Spleen (tissue), 11 donors: ENCODE results near the gene ANKRD50. TPM values are rescaled to one million over a fixed set of nuclear protein-coding genes. Genes with fewer than 3 reads are reported as not detected.

Experiments used
- DNase-seq: peaks from one replicate; pipeline ENCODE4 v3.0.0-alpha.2; 2020
- H3K27ac ChIP-seq, 8 donors: fragments of 200-600 bp; sonication (generic) in 7 of 8; 1 replicate in 4 of 8; 2 replicates in 4 of 8; pipeline versions ENCODE4 v1.5.0 to v1.8.0; 2016 to 2021; ENCODE audit warnings: inconsistent platforms in 4 of 8, mild to moderate bottlenecking in 4 of 8, moderate library complexity in 1 of 8
- H3K27me3 ChIP-seq, 7 donors: fragments of 200-600 bp; sonication (generic) in 6 of 7; replicated peaks in 1 of 7; 1 replicate in 4 of 7; 2 replicates in 3 of 7; pipeline versions ENCODE4 v1.5.0 to v1.8.0; 2016 to 2021; ENCODE audit warnings: inconsistent platforms in 3 of 7, mild to moderate bottlenecking in 1 of 7
- H3K36me3 ChIP-seq, 6 donors: fragments of 200-600 bp; sonication (generic) in 5 of 6; 1 replicate in 4 of 6; 2 replicates in 2 of 6; pipeline versions ENCODE4 v1.5.0 to v1.8.0; 2016 to 2021; ENCODE audit warnings: inconsistent platforms in 2 of 6
- H3K4me1 ChIP-seq, 6 donors: fragments of 200-600 bp; sonication (generic) in 5 of 6; 1 replicate in 3 of 6; 2 replicates in 3 of 6; pipeline versions ENCODE4 v1.5.0 to v1.8.0; 2016 to 2021; ENCODE audit warnings: inconsistent platforms in 3 of 6
- H3K4me3 ChIP-seq, 8 donors: fragments of 200-600 bp; sonication (generic) in 7 of 8; 1 replicate in 4 of 8; 2 replicates in 4 of 8; pipeline versions ENCODE4 v1.5.0 to v1.8.0; 2016 to 2021; ENCODE audit warnings: inconsistent platforms in 4 of 8, mild to moderate bottlenecking in 4 of 8, moderate library complexity in 2 of 8
- H3K9me3 ChIP-seq, 8 donors: fragments of 200-600 bp; sonication (generic) in 7 of 8; 1 replicate in 4 of 8; 2 replicates in 4 of 8; pipeline versions ENCODE4 v1.5.0 to v1.8.0; 2016 to 2021; ENCODE audit warnings: inconsistent platforms in 4 of 8
- POLR2A ChIP-seq, 3 donors: fragments of 450-650 bp; IDR thresholded peaks; one replicate each; pipeline ENCODE4 v1.5.1; 2017; ENCODE audit warnings: antibody characterized with exemption in 3 of 3, mild to moderate bottlenecking in 1 of 3
- POLR2AphosphoS5 ChIP-seq, 3 donors: sonication (generic); formaldehyde crosslinking; IDR thresholded peaks; one replicate each; pipeline ENCODE4 v1.5.1; 2017; ENCODE audit warnings: antibody characterized with exemption in 3 of 3
- WGBS, 5 donors: extraction: QIAGEN DNeasy Blood & Tissue Kit in 3 of 5; methylation state at CpG; one replicate each; pipeline versions ENCODE4 v1.1.5 to v1.1.7; 2013 to 2018; 5-methylcytosine and 5-hydroxymethylcytosine counted together
- intact Hi-C: fragments of 100-400 bp; cut with DNase I; formaldehyde crosslinking; loops from one replicate; pipeline ENCODE4 v1.15.0; 2023; ENCODE audit warnings: low total_unique reads
- polyA plus RNA-seq, 3 donors: library from polyadenylated mRNA; stranded (reverse); fragments of 200-250 nt; gene quantifications; one replicate each; pipeline ENCODE4 v1.2.1, GENCODE V29; 2013
- total RNA-seq, 7 donors: library from RNA; depleted of rRNA in 3 of 7; stranded (reverse); fragments of >200 nt in 3 of 7; fragmentation: NEBNext Ultra II Directional in 4 of 7; extraction: Animal tissue kit (Norgen Biotek cat#: 25700) in 4 of 7; gene quantifications; one replicate each; pipeline versions ENCODE4 v1.1.0 to v1.2.1, GENCODE V29; 2016 to 2021
- donor health status: healthy with polysubstance abuse.
- donor health status: DM: no; HTN: no; CAD: no; lungs with moderate emphysema.
- donor health status: DM: no; HTN: no; CAD: no.
- donor health status: Bipolar disorder and iron deficiency.
- donor health status: healthy.
- donor health status: DM: no; HTN: no; CAD: no.
- donor health status: DM: yes; HTN: yes; CAD: no.

Gene ANKRD50
- total and polyA plus RNA-seq, 10 donors = 0.52 to 11.9 (median 9.0) TPM

- H3K27ac ChIP-seq = no peak overlapping the region
- H3K27me3 ChIP-seq = no peaks in the 10 kb centered on the region
- H3K4me3 ChIP-seq = no peak overlapping the region
- H3K36me3 ChIP-seq = no peaks in the 10 kb centered on the region
- DNase-seq = no peak
- no peak for TF ChIP-seq POLR2A (IDR thresholded peaks at IDR 0.05)
- no peak for TF ChIP-seq POLR2AphosphoS5 (IDR thresholded peaks at IDR 0.05)
- no peaks in the 10 kb centered on the region for H3K9me3 ChIP-seq
- intact Hi-C loops = no loop called here
- H3K4me1 ChIP-seq = no peaks in the 10 kb centered on the region
- 67 to 82% (median 74%) methylated on average over 1 of the region's 1 CpG for WGBS, 5 donors
These were observed 82.9 kb downstream of the ANKRD50 start for GRCh38 chr4:124629681-124630080.
